NK-92 (cell line): Measurements from ENCODE around the gene CFAP58.

Experiments
- DNase-seq: peaks from one replicate; lab custom pipeline; 2025; ENCODE audit not compliant: unreplicated experiment; lab: John Stamatoyannopoulos, UW

The CFAP58 gene

GRCh38 chr10:104334561-104334960 is 19.1 kb upstream of the CFAP58 start:
- no peak for DNase-seq

DNA sequence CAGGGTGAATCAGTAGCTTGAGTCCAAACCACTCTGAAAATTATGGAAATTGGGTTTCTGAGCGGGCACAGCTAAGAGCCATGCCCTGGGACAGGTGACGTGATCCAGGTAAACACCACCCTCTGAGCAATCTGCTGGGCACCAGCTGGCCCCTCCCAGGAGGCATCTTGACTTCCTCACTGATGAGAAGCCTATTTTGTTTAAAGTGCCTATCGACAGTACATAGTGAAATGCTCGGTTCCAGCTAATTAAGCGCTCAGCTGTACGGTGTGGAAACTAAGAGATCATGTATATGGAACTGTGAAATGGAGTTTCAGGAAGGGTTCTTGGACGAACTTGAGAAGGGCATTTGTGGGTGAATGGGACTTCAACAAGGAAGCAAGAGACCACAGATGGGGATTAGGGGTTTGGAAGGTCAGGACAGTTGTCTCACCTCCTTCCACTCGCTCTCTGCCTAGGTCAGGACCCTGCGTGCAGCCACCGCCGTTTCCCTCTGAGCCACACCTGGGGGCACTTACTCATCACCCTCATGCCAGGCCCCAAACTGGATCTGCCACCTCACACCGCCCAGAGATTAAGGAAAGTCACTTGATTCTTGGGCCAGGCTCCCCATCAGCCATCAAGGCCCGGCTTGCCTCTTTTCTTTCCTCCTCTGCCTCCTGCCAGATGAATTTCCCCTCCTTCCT is 18.5 kb upstream of the CFAP58 start:
- DNase-seq, result no peak

GRCh38 chr10:104336821-104337467 is 16.7 kb upstream of the CFAP58 start:
- DNase-seq, result no peak

- DNase-seq, result no peak
Observed at GRCh38 chr10:104337521-104337984, 16.1 kb upstream of the CFAP58 start.

DNA sequence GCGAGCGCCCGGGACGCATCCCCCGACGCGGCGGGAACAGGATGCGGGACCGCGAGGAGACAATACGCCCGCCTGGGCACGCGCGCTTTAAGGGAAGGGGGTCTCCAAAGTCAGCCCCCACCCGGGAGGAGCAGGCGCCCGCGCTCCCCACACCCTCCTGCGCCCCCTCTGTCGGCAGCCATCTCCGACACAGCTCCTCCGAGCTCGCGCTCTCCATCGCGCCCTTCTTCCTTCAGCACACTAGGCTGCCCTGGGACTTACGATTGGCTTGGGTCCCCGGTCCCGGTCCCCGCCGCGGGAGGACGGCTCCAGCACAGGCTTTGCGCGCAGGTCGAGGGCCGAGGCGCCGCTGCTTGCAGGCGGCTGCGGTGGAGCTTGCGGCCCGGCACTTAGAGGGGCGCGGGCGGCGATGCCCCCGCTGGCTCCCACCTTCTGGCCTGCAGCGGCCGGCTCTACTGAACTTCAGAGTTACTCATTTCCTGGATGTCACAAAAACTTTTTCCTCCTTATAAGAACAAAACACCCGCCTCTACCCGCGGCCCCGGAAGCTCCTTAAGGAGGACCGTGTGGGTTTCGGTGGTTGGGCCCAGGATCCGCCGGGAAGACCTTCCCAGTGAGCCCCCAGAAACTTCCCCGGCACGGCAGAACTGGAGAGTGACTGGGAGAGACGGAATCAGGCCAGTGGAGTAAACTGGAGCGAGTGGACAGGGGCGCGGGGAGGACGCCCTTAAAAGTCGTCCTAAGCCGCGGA is 15.5 kb upstream of the CFAP58 start, which contains the start of gene ITPRIP:
Gene ITPRIP (minus strand): TSS at position 481 of the 751 bp plus-strand sequence. CDS start 22,414 bp downstream, outside the sequence.
- no peak for DNase-seq

- DNase-seq, result no peak
Observed at GRCh38 chr10:104339469-104340110, 14.0 kb upstream of the CFAP58 start.

GRCh38 chr10:104340111-104340526 is 13.5 kb upstream of the CFAP58 start:
- DNase-seq, result no peak

DNA sequence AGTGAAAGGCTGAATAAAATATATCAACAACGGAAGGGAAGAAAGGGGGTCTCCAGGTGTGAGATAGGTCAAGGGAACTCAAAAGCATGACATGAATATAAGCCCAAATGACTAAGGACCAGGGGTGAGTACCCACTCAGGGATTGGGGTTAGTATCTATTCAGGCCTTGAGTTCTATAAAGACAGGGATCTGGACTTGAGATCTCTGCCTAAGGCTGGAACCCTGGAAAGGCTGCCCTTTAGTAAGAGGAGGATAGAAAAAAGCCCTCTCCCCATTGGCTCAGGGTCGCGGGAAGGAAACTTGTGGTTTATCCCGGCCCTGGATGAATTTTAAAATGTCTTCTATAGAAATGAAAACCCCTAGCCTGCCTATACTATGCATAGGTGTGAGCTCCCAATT is 13.0 kb upstream of the CFAP58 start:
- DNase-seq, result no peak

DNA sequence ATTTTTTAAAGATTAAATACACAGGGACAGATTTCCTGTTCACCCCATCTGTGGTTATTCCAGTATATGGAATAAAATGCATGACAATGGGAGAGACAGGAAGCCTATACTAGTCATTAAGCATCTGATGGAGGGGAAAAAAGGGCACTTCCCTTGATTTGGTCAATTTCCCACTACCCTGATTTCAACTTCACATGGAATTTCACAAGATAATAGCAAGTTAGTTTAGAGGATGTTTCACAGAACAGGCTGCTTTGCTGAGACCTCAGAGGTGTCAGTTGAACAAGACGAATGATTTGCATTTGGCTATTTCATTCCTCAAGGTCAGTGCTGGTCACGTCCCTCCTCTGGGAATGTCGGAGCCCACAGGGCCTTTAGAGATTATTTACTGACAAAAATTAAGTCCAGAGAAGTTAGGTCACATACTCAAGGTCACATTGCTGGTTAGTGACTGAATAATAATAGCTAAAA is 10.7 kb upstream of the CFAP58 start:
- no peak for DNase-seq

- no peak for DNase-seq
Observed at GRCh38 chr10:104344219-104344618, 9.4 kb upstream of the CFAP58 start.

- no peak for DNase-seq
Observed at GRCh38 chr10:104345515-104345914, 8.1 kb upstream of the CFAP58 start.

DNA sequence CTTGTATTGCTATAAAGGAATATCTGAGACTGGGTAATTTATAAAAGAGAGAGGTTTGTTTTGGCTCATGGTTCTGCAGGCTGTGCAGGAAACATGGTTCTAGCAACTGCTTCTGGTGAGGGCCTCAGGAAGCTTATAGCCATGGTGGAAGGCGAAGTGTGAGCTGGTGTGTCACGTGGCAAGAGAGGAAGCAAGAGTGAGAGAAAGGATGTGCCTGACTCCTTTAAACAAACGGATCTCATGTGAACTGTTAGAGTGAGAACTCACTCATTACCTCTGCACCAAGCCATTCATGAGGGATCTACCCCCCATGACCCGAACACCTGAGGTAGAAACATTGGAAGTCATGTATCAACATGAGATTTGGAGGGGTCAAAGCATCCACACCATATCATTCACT is 7.7 kb upstream of the CFAP58 start:
- DNase-seq, result no peak

GRCh38 chr10:104347295-104348045 is 6.2 kb upstream of the CFAP58 start:
- DNase-seq, result no peak

GRCh38 chr10:104348601-104349000 is 5.0 kb upstream of the CFAP58 start:
- no peak for DNase-seq

DNA sequence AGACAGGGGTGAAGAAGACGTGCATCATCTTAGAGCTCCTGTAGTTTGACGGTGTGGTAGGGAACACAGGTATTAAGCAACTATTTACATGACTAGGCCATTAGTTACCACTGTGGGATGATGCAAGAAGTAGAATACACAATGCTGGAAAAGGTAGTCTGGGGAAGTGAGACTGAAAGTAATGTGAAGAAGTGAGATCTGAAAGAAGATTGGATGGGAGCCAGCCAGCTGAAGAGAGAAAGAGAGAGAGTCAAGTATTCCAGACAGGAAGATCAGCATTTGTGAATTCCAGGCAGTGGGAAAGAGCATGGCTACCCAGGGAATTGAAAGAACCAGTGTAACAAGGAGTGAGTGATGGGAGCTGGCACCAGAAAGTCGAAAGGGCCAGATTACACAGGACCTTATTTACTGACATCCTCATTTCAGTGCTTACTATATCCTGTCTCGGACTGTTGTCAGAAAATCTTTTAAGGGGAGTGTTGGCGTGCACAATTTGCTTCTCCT is 4.0 kb upstream of the CFAP58 start:
- DNase-seq, result no peak

GRCh38 chr10:104350127-104350635 is 3.5 kb upstream of the CFAP58 start:
- DNase-seq, result no peak

DNA sequence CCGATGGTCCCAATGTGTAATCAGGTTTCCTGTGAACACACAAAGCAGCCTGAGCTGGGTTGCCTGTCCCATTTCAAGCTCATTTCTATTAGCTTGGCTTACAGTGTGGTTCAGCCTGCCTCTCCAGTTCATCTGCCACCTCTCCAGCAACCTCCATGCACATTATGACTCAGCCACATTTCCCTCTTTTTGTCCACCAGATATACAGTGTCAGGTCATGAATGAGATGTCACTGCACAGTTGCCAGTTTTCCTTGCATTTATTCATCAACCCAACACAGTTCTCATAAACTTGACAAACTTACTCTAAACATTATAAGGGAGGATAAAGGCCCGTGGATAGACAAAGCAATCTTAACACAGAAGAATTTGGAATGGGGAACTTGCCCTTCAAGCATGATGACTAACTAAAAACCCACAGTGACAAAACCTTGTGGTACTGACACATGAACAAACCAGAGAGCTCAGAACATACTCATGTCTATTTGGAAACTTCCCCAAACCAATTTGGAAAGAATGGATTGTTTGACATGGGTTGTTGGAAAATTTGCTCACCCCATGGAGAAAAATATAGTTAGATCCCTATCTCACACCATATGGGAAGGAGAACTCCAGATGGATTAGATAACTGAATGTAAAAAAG is 2.5 kb upstream of the CFAP58 start:
- DNase-seq, result no peak

GRCh38 chr10:104351919-104352318 is 1.7 kb upstream of the CFAP58 start:
- no peak for DNase-seq

GRCh38 chr10:104359811-104360210 is 6.2 kb downstream of the CFAP58 start:
- no peak for DNase-seq

- DNase-seq, result no peak
Observed at GRCh38 chr10:104367904-104368303, 14.3 kb downstream of the CFAP58 start.
